ENCODE results near the gene N4BP2L2. TPM values are rescaled to one million over a fixed set of nuclear protein-coding genes. Genes with fewer than 3 reads are reported as not detected.

N4BP2L2 gene
- total and polyA plus RNA-seq, 2 experiments from 2014 or later: 63.1 to 160 TPM

DNA sequence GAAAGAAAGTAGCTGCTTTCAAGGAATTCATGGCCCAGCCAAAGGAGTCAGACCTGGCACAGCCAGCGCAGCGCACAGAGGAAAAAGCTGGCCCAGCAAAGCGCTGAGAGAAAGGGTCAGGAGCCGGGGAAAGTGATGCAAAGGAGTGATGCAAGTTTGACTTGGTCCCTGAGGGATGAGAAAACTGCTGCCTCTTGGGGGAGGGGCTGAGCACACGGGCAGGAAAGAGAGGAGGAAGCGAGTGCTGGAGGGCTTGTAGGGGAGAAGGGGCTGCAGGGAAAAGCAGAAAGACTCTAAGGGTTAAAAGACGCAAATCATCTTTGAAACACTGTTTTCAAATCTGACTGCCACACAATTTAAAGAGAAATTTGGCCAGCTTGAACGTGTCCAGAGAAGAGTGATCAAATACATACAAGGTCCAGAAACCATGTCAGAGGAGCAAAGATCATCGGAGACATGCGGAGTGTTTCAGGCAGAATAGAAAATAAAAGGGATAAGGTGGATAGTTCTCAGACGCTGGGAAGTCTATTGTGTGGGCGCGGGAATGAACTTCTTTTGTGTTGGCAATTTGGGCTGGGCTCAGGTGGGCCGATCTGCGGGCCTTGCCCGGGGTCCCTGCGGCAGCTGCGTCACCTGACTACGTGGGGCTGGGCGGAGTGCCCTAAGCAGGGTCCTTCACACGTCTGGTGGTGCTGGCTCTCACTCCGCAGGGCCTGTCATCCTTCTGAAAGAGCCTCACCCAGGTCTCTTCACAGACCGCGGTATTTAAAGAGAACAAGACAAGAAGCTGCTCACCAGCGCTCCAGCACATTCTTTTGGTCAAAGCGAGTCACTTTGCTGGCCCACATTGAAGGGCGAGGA, 128.8 kb downstream of the N4BP2L2 start:
- peak overlapping the region; percentile 72 for H3K4me3 Mint-ChIP-seq
- peak overlapping the region; percentile 57; the same call in 1 of the 2 replicates for H3K27ac ChIP-seq (ENCODE audit: low read depth)
- peak; percentile 24; the same call in 1 of the 2 replicates for TF ChIP-seq POLR2AphosphoS5 (IDR thresholded peaks at IDR 0.05; ENCODE audit: low read depth)
- peak; percentile 70 for TF ChIP-seq CREB1 (CRISPR knock-in tag; IDR thresholded peaks at IDR 0.05; ENCODE audit: low read depth)
- TF ChIP-seq JUNB (IDR thresholded peaks at IDR 0.05; ENCODE audit: unreplicated experiment): no peak
- ATAC-seq (peak; percentile 95), DNase-seq (ENCODE audit: low spot score) (peak; percentile 94)
- H3K4me2 ChIP-seq: peak overlapping the region; percentile 78
- no peaks in the 10 kb centered on the region for H3K36me3 ChIP-seq (ENCODE audit: insufficient read depth)
- no peaks in the 10 kb centered on the region for H4K20me1 ChIP-seq (replicated peaks; ENCODE audit: insufficient read depth)
- H3K79me2 ChIP-seq (replicated peaks; ENCODE audit: insufficient read depth): no peaks in the 10 kb centered on the region
- H3K9me2 ChIP-seq (ENCODE audit: insufficient read depth): no peaks in the 10 kb centered on the region
- peaks cover 17% of the 10 kb centered on the region for H3K4me1 ChIP-seq (ENCODE audit: insufficient read depth)
- peak overlapping the region; percentile 15; the same call in 1 of the 2 replicates for H3K27ac Mint-ChIP-seq
- H3K27me3 ChIP-seq (ENCODE audit: insufficient read depth): peaks cover 5% of the 10 kb centered on the region; the same call in 1 of the 2 replicates
- H3K36me3 Mint-ChIP-seq (ENCODE audit: low read depth): peaks cover 5% of the 10 kb centered on the region; the same call in 1 of the 3 replicates
- H3K9me3 Mint-ChIP-seq: no peaks in the 10 kb centered on the region
- H3F3A ChIP-seq (replicated peaks; ENCODE audit: low read depth): no peaks in the 10 kb centered on the region
- peak overlapping the region; percentile 56 for H3K4me3 ChIP-seq
- peaks cover 26% of the 10 kb centered on the region for H3K4me1 Mint-ChIP-seq
- peaks cover 12% of the 10 kb centered on the region for H3K27me3 Mint-ChIP-seq (ENCODE audit: insufficient read depth, low read depth, poor library complexity)
- peak overlapping the region; percentile 84 for H2AFZ ChIP-seq

DNA sequence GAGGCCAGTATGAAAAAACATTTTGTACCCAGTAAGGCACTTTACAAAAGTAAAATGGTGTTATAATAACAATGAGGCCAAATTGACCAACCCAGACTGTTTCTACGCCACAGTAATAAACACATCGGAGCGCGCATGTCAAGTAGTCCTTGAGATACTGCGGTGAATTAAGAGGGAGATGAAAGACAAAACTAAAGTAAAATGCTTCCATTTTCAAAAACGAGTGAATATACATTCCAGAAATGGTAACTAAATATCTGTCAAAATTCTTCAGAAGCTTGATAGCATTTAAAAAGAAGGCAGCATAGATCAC, 129.6 kb downstream of the N4BP2L2 start:
- H2AFZ ChIP-seq: peak overlapping the region; percentile 63
- no peak for TF ChIP-seq ZNF331 (CRISPR knock-in tag; IDR thresholded peaks at IDR 0.05; ENCODE audit: low read depth)
- no peak for TF ChIP-seq CREB1 (CRISPR knock-in tag; IDR thresholded peaks at IDR 0.05; ENCODE audit: low read depth)
- no peak for TF ChIP-seq EZH2 (IDR thresholded peaks at IDR 0.05; ENCODE audit: low read depth, unreplicated experiment)
- TF ChIP-seq, protein P1, sequence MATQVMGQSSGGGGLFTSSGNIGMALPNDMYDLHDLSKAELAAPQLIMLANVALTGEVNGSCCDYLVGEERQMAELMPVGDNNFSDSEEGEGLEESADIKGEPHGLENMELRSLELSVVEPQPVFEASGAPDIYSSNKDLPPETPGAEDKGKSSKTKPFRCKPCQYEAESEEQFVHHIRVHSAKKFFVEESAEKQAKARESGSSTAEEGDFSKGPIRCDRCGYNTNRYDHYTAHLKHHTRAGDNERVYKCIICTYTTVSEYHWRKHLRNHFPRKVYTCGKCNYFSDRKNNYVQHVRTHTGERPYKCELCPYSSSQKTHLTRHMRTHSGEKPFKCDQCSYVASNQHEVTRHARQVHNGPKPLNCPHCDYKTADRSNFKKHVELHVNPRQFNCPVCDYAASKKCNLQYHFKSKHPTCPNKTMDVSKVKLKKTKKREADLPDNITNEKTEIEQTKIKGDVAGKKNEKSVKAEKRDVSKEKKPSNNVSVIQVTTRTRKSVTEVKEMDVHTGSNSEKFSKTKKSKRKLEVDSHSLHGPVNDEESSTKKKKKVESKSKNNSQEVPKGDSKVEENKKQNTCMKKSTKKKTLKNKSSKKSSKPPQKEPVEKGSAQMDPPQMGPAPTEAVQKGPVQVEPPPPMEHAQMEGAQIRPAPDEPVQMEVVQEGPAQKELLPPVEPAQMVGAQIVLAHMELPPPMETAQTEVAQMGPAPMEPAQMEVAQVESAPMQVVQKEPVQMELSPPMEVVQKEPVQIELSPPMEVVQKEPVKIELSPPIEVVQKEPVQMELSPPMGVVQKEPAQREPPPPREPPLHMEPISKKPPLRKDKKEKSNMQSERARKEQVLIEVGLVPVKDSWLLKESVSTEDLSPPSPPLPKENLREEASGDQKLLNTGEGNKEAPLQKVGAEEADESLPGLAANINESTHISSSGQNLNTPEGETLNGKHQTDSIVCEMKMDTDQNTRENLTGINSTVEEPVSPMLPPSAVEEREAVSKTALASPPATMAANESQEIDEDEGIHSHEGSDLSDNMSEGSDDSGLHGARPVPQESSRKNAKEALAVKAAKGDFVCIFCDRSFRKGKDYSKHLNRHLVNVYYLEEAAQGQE (IDR thresholded peaks at IDR 0.05; ENCODE audit: unreplicated experiment): no peak
- TF ChIP-seq ZNF114 (CRISPR knock-in tag; IDR thresholded peaks at IDR 0.05): no peak
- TF ChIP-seq STAT1 (IDR thresholded peaks at IDR 0.05; ENCODE audit: unreplicated experiment): no peak
- Mint-ChIP-seq H3K27me3 (ENCODE audit: insufficient read depth, low read depth, poor library complexity) (peaks cover 12% of the 10 kb centered on the region), H3K4me3 (peak overlapping the region; percentile 72; the same call in 2 of the 3 replicates), H3K27ac (peak overlapping the region; percentile 9; the same call in 1 of the 2 replicates), H3K36me3 (ENCODE audit: low read depth) (peaks cover 5% of the 10 kb centered on the region; the same call in 1 of the 3 replicates), H3K9me3 (no peaks in the 10 kb centered on the region), H3K4me1 (peaks cover 26% of the 10 kb centered on the region)
- peak overlapping the region; percentile 57; the same call in 1 of the 2 replicates for H3K27ac ChIP-seq (ENCODE audit: low read depth)
- ATAC-seq (no peak), DNase-seq (ENCODE audit: low spot score) (no peak)
- H3K4me2 ChIP-seq: peak overlapping the region; percentile 78
- H3K4me3 ChIP-seq: peak overlapping the region; percentile 56
- H3K79me2 ChIP-seq (replicated peaks; ENCODE audit: insufficient read depth): no peaks in the 10 kb centered on the region
- no peaks in the 10 kb centered on the region for H3K36me3 ChIP-seq (ENCODE audit: insufficient read depth)
- H3K9me2 ChIP-seq (ENCODE audit: insufficient read depth): no peaks in the 10 kb centered on the region
- no peaks in the 10 kb centered on the region for H4K20me1 ChIP-seq (replicated peaks; ENCODE audit: insufficient read depth)
- H3F3A ChIP-seq (replicated peaks; ENCODE audit: low read depth): no peaks in the 10 kb centered on the region
- H3K4me1 ChIP-seq (ENCODE audit: insufficient read depth): peaks cover 17% of the 10 kb centered on the region
- peaks cover 5% of the 10 kb centered on the region; the same call in 1 of the 2 replicates for H3K27me3 ChIP-seq (ENCODE audit: insufficient read depth)

Measured in GM23338 (cell line).